HL-60 (cell line): ENCODE data around the gene PARVB.

ENCODE experiments used
- CTCF ChIP-seq: IDR thresholded peaks from one replicate; pipeline ENCODE4 v1.5.1; 2011; ENCODE audit warnings: low read length, control low read depth, inconsistent platforms; ENCODE audit not compliant: insufficient read depth
- POLR2AphosphoS5 ChIP-seq: IDR thresholded peaks from 2 replicates; pipeline ENCODE4 v1.6.1; 2012; ENCODE audit warnings: low read depth

- TF ChIP-seq CTCF (no peak), POLR2AphosphoS5 (no peak)
Observed at GRCh38 chr22:44183287-44183588, 159.1 kb downstream of the PARVB start.
